Measurements from ENCODE around the gene CDC16.

GRCh38 chr13:114311387-114311786 is 76.7 kb downstream of the CDC16 start:
- TF ChIP-seq POLR2AphosphoS5 (IDR thresholded peaks at IDR 0.05; ENCODE audit: low read depth, low read length) (no peak), CTCF (IDR thresholded peaks at IDR 0.05; ENCODE audit: control extremely low read depth in 1 of 3, insufficient read depth in 1 of 3, low read depth in 1 of 3, low read length in 3 of 3) (no peak), NANOG (IDR thresholded peaks at IDR 0.05; ENCODE audit: insufficient read depth, low read depth, low read length, poor library complexity, severe bottlenecking) (no peak), RBBP5 (IDR thresholded peaks at IDR 0.05; ENCODE audit: borderline replicate concordance, low read depth, low read length) (no peak), EGR1 (IDR thresholded peaks at IDR 0.05; ENCODE audit: borderline replicate concordance, low read depth, low read length) (no peak), POLR2A (IDR thresholded peaks at IDR 0.05; ENCODE audit: control extremely low read depth in 1 of 2, low read depth in 2 of 2, low read length in 2 of 2) (no peak), JUND (IDR thresholded peaks at IDR 0.05; ENCODE audit: low read length) (no peak), MAX (IDR thresholded peaks at IDR 0.05) (no peak), GTF2F1 (IDR thresholded peaks at IDR 0.05; ENCODE audit: borderline replicate concordance, low read depth, low read length) (no peak), GABPA (IDR thresholded peaks at IDR 0.05; ENCODE audit: borderline replicate concordance, insufficient read depth, low read length) (no peak)
